GM20000 (cell line): ENCODE measurements around the gene IMMP2L.

Experiments
- DNase-seq: peaks from one replicate; pipeline ENCODE4 v3.0.0; 2012; ENCODE audit warnings: low spot score
- CTCF ChIP-seq: IDR thresholded peaks from 2 replicates; pipeline ENCODE4 v1.5.1; 2012; ENCODE audit warnings: mild to moderate bottlenecking, control low read depth; ENCODE audit errors: extremely low read depth, missing control alignments

IMMP2L gene

GRCh38 chr7:110853263-110853662 lies 709.0 kb downstream of the IMMP2L start:
- DNase-seq = no peak
- TF ChIP-seq CTCF = no peak

GRCh38 chr7:110852156-110852940 lies 709.9 kb downstream of the IMMP2L start:
- DNase-seq = no peak
- no peak for TF ChIP-seq CTCF

- DNase-seq = no peak
- TF ChIP-seq CTCF = no peak
Measured at GRCh38 chr7:110850224-110850623, 712.1 kb downstream of the IMMP2L start.

- TF ChIP-seq CTCF = no peak
- no peak for DNase-seq
Measured at GRCh38 chr7:110842796-110843195, 719.5 kb downstream of the IMMP2L start.

- TF ChIP-seq CTCF = no peak
- DNase-seq = no peak
Measured at GRCh38 chr7:110841840-110842545, 720.3 kb downstream of the IMMP2L start.

GRCh38 chr7:110839866-110840265 lies 722.4 kb downstream of the IMMP2L start:
- DNase-seq = no peak
- TF ChIP-seq CTCF = no peak

GRCh38 chr7:110835849-110836248 lies 726.4 kb downstream of the IMMP2L start:
- DNase-seq = no peak
- no peak for TF ChIP-seq CTCF
